ENCODE measurements around the gene RHOXF1.
"Not testable (repeated sequence)": the region's sequence is repeated elsewhere in the genome, so short reads cannot be mapped to it uniquely, and the experiment has no call there.

The RHOXF1 gene, protein sequence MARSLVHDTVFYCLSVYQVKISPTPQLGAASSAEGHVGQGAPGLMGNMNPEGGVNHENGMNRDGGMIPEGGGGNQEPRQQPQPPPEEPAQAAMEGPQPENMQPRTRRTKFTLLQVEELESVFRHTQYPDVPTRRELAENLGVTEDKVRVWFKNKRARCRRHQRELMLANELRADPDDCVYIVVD

GRCh38 chrX:120115438-120115963, at the start of gene RHOXF1:
RHOXF1 (minus strand) TSS chrX:120115913; CDS start chrX:120115862, 51 bp downstream.
- no peak for TF ChIP-seq CTCF (IDR thresholded peaks at IDR 0.05)

DNA sequence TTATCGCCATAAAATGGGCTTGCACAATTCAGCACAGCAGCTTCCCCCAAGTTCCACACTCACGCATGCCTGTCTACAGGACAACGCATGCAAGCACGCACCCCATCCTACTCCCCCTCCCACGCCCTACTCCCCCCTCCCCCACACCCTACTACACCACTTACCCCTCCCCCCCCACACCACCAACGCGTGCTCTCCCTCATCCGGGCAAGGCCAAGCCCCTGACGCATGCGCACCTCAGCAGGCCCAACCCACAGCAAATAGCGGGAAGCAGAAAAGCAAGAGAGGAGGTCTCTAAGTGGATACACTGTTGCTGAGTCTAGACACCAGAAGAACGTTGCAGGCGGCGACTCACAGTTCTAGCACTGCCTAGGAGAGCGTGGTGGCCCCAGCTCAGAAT, 42.6 kb upstream of the RHOXF1 start, which contains the start of gene RHOXF2:
Gene RHOXF2, plus strand, starts transcription at position 301 of the 400 bp plus-strand sequence. CDS start 138 bp downstream, outside the sequence.
- TF ChIP-seq CTCF (IDR thresholded peaks at IDR 0.05) = not testable (repeated sequence)

- no peak for TF ChIP-seq CTCF (IDR thresholded peaks at IDR 0.05)
These were observed 31.8 kb upstream of the RHOXF1 start for GRCh38 chrX:120147537-120147936.

DNA sequence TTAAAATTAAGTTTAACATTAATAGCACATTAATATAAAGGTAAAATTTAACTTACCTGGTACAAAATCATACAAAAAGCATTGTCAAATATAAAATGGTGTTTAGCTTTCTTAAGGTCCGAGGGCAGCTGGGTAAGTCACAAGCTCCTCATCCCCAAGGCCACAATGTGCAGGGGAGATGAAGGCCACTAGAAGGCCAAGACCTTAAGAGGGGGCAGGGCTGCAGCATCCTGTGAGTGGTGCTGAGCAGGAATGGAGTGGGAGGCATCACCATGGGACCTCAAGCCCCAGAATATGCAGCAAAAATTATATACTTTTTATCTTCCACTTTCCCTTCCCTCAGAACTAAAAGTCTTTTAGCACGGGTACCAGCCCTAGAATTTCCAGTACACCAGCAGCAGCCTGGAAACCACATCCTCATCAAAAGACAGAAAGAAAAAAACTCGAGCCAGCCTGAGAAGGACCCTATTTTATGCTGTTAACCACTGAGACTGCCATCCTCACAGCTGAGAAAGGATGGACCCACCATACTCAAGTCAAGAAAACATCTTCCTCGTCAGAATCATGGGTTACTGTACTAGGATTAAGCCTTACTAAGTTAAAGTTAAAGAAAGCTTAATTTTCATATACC, 29.7 kb upstream of the RHOXF1 start:
- no peak for TF ChIP-seq CTCF (IDR thresholded peaks at IDR 0.05)

- TF ChIP-seq CTCF (IDR thresholded peaks at IDR 0.05) = no peak
These were observed 28.6 kb upstream of the RHOXF1 start for GRCh38 chrX:120144178-120144844.

DNA sequence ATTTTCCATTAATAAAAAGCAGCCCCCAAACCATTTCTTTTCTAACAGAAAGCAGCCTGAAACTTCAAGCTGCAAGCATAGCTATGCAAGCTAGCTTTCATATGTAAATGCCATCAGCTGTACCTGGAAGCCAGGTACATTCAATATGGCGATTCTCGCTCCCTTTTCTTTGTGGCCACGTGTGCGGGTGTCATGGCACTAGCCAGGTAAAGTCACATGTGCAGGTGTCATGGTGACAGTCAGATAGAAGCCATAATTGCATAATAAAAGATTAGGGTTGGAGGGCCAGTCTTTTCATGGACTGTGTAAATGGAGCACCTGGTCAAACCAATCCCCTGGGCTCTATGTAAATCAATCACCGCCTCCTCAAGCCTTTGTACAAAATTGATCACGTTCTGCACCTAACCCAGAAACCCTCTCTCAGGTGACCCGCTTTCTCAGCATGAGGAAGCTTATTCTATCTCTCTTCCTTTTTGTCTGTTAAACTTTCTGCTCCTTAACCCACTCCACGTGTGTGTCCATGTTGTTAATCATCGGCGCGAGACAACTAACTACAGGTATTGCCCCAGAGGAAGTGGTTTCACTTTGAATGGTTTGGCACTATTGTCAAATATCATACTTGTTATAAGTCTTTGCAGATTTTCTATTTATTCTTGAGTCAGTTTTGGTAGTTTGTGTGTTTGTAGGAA, 24.7 kb upstream of the RHOXF1 start:
- no peak for TF ChIP-seq CTCF (IDR thresholded peaks at IDR 0.05)

- no peak for TF ChIP-seq CTCF (IDR thresholded peaks at IDR 0.05)
These were observed 21.7 kb upstream of the RHOXF1 start for GRCh38 chrX:120137439-120137838.
